GM23248 (cell line): Measurements from ENCODE around the gene CNRIP1. TPM values are rescaled to one million over a fixed set of nuclear protein-coding genes. Genes with fewer than 3 reads are reported as not detected.
"Not testable (repeated sequence)": the region's sequence is repeated elsewhere in the genome, so short reads cannot be mapped to it uniquely, and the experiment has no call there.

Experiments
- DNase-seq: peaks from one replicate; pipeline ENCODE4 v3.0.0-alpha.2; 2015
- H2AFZ ChIP-seq: fragments of 200-600 bp; sonication (generic); 2 replicates; pipeline ENCODE4 v1.6.1; 2016; ENCODE audit warnings: antibody characterized with exemption
- H3F3A ChIP-seq: fragments of 200-600 bp; sonication (generic); 2 replicates; pipeline ENCODE4 v1.6.1; 2016; ENCODE audit warnings: mild to moderate bottlenecking, antibody characterized with exemption, mixed run types; ENCODE audit not compliant: insufficient read depth
- H3K27ac ChIP-seq: fragments of 200-600 bp; sonication (generic); 2 replicates; pipeline ENCODE4 v1.5.1; 2016; ENCODE audit warnings: mild to moderate bottlenecking
- H3K27me3 ChIP-seq: fragments of 200-600 bp; sonication (generic); replicated peaks from 2 replicates; pipeline ENCODE4 v1.6.1; 2016; ENCODE audit warnings: mild to moderate bottlenecking; ENCODE audit not compliant: insufficient read depth
- H3K36me3 ChIP-seq: fragments of 200-600 bp; sonication (generic); 2 replicates; pipeline ENCODE4 v1.6.1; 2016; ENCODE audit warnings: low read depth, mild to moderate bottlenecking
- H3K4me1 ChIP-seq: fragments of 200-600 bp; sonication (generic); 2 replicates; pipeline ENCODE4 v1.6.1; 2016; ENCODE audit warnings: mild to moderate bottlenecking; ENCODE audit not compliant: insufficient read depth
- H3K4me2 ChIP-seq: fragments of 200-600 bp; sonication (generic); one replicate; pipeline ENCODE4 v1.6.1; 2016; ENCODE audit warnings: mild to moderate bottlenecking; ENCODE audit not compliant: unreplicated experiment
- H3K4me3 ChIP-seq: fragments of 200-600 bp; sonication (generic); 2 replicates; pipeline ENCODE4 v1.5.1; 2016; ENCODE audit warnings: mild to moderate bottlenecking
- H3K79me2 ChIP-seq: fragments of 200-600 bp; sonication (generic); 2 replicates; pipeline ENCODE4 v1.6.1; 2016; ENCODE audit warnings: mild to moderate bottlenecking; ENCODE audit not compliant: insufficient read depth
- H3K9ac ChIP-seq: fragments of 200-600 bp; sonication (generic); 2 replicates; pipeline ENCODE4 v1.6.1; 2016; ENCODE audit warnings: mild to moderate bottlenecking
- H3K9me2 ChIP-seq: fragments of 200-600 bp; sonication (generic); 2 replicates; pipeline ENCODE4 v1.6.1; 2016; ENCODE audit warnings: mixed run types, mild to moderate bottlenecking, moderate library complexity; ENCODE audit not compliant: insufficient read depth
- H3K9me3 ChIP-seq: fragments of 200-600 bp; sonication (generic); one replicate; pipeline ENCODE4 v1.6.1; 2017; ENCODE audit warnings: low read depth
- H4K20me1 ChIP-seq: fragments of 200-600 bp; sonication (generic); 2 replicates; pipeline ENCODE4 v1.6.0; 2016; ENCODE audit not compliant: insufficient read depth
- EZH2 ChIP-seq: fragments of 200-600 bp; sonication (generic); IDR thresholded peaks from 2 replicates; pipeline ENCODE4 v1.6.1; 2018; ENCODE audit warnings: antibody characterized with exemption, mild to moderate bottlenecking; ENCODE audit not compliant: insufficient read depth, poor library complexity, severe bottlenecking
- EZH2phosphoT487 ChIP-seq: fragments of 200-600 bp; sonication (generic); IDR thresholded peaks from 2 replicates; pipeline ENCODE4 v1.6.1; 2018; ENCODE audit warnings: antibody characterized with exemption, moderate library complexity, mild to moderate bottlenecking, low read depth; ENCODE audit not compliant: insufficient read depth
- WGBS, 2 experiments: methylation state at CpG; one replicate each; pipeline ENCODE4 v1.1.6; 2015 to 2017; ENCODE audit warnings: low lambda C conversion rate in 2 of 2, low coverage in 1 of 2; ENCODE audit errors: missing lambda C conversion rate in 2 of 2; 5-methylcytosine and 5-hydroxymethylcytosine counted together
- in situ Hi-C: fragments of 300-500 bp; cut with MboI; formaldehyde crosslinking; loops from 2 replicates; pipeline ENCODE4 v1.15.0; 2020
- polyA plus RNA-seq: library from polyadenylated mRNA; unstranded; fragments of >200 nt; fragmentation: Nextera tagmentation; extraction: Ambion mirVana; gene quantifications from 2 replicates; pipeline ENCODE4 v1.2.1, GENCODE V29; 2016
- total RNA-seq: library from RNA; depleted of rRNA; stranded (reverse); fragments of >200 nt; shearing (Covaris generic); gene quantifications from 2 replicates; pipeline ENCODE4 v1.2.3, GENCODE V29; 2014

Gene CNRIP1
- total and polyA plus RNA-seq, 2 experiments from 2014 or later, result 37.7 to 41.5 TPM

GRCh38 chr2:68351997-68352396 is 32.2 kb upstream of the CNRIP1 start:
- in situ Hi-C loops, result no loop called here
- WGBS, 2 experiments, result 86 to 87% methylated on average over 6 of the region's 6 CpGs

GRCh38 chr2:68349091-68349490 is 29.3 kb upstream of the CNRIP1 start:
- H3K9me2 ChIP-seq, H2AFZ ChIP-seq, H3K36me3 ChIP-seq, H3K9ac ChIP-seq, H3K79me2 ChIP-seq, H3K4me2 ChIP-seq, in situ Hi-C loops, H3K4me3 ChIP-seq, H3F3A ChIP-seq, H3K27ac ChIP-seq, H4K20me1 ChIP-seq, DNase-seq, H3K9me3 ChIP-seq: not testable (repeated sequence)
- 72 to 78% methylated on average over 4 of the region's 4 CpGs for WGBS, 2 experiments
- H3K27me3 ChIP-seq, result 0 out of 2 replicates have a peak, but pooled peaks cover 11% of the 10 kb centered on the region
- H3K4me1 ChIP-seq, result peaks cover 10% of the 10 kb centered on the region

More at GRCh38 chr2:68351997-68352396, 32.2 kb upstream of the CNRIP1 start:
- Histone ChIP-seq H3K79me2 (no peaks in the 10 kb centered on the region), H3K27me3 (no peaks in the 10 kb centered on the region), H3K9me3 (no peaks in the 10 kb centered on the region), H3F3A (no peaks in the 10 kb centered on the region), H3K9ac (no peak overlapping the region), H3K4me2 (no peak overlapping the region), H3K4me3 (no peak overlapping the region), H3K36me3 (no peaks in the 10 kb centered on the region), H4K20me1 (no peaks in the 10 kb centered on the region), H3K9me2 (no peaks in the 10 kb centered on the region), H3K27ac (no peak overlapping the region), H2AFZ (no peak overlapping the region), H3K4me1 (peaks cover 10% of the 10 kb centered on the region)
- TF ChIP-seq EZH2 (no peak), EZH2phosphoT487 (no peak)
- no peak for DNase-seq

- 46 to 55% methylated on average over 9 of the region's 9 CpGs for WGBS, 2 experiments
These were observed 25.6 kb upstream of the CNRIP1 start for GRCh38 chr2:68345129-68345875.

GRCh38 chr2:68344031-68344430 is 24.3 kb upstream of the CNRIP1 start:
- no peaks in the 10 kb centered on the region for H3K9me2 ChIP-seq
- no peaks in the 10 kb centered on the region for H3K79me2 ChIP-seq
- no peaks in the 10 kb centered on the region for H3K4me1 ChIP-seq
- no peaks in the 10 kb centered on the region for H4K20me1 ChIP-seq
- no peak for TF ChIP-seq EZH2phosphoT487
- no peak for TF ChIP-seq EZH2
- in situ Hi-C loops, result no loop called here
- 52 to 53% methylated on average over 1 of the region's 1 CpG for WGBS, 2 experiments
- no peak overlapping the region for H3K4me3 ChIP-seq
- H3K9me3 ChIP-seq, result no peaks in the 10 kb centered on the region
- no peaks in the 10 kb centered on the region for H3F3A ChIP-seq
- no peak overlapping the region for H2AFZ ChIP-seq
- DNase-seq, result no peak
- H3K27ac ChIP-seq, result no peak overlapping the region
- no peak overlapping the region for H3K4me2 ChIP-seq
- H3K27me3 ChIP-seq, result peaks cover 33% of the 10 kb centered on the region
- H3K36me3 ChIP-seq, result no peaks in the 10 kb centered on the region
- no peak overlapping the region for H3K9ac ChIP-seq

More at GRCh38 chr2:68345129-68345875, 25.6 kb upstream of the CNRIP1 start:
- Histone ChIP-seq H3K9me2 (no peaks in the 10 kb centered on the region), H4K20me1 (no peaks in the 10 kb centered on the region), H3K36me3 (no peaks in the 10 kb centered on the region), H3K4me1 (no peaks in the 10 kb centered on the region), H3K79me2 (no peaks in the 10 kb centered on the region), H3K9me3 (no peaks in the 10 kb centered on the region), H3K4me2 (no peak overlapping the region), H3K9ac (no peak overlapping the region), H3K27ac (no peak overlapping the region), H2AFZ (no peak overlapping the region), H3F3A (no peaks in the 10 kb centered on the region), H3K27me3 (peaks cover 26% of the 10 kb centered on the region), H3K4me3 (no peak overlapping the region)
- in situ Hi-C loops, result no loop called here
- TF ChIP-seq EZH2phosphoT487, result no peak
- TF ChIP-seq EZH2, result no peak
- DNase-seq, result no peak
